ENCODE measurements around the gene USP22.

The USP22 gene

DNA sequence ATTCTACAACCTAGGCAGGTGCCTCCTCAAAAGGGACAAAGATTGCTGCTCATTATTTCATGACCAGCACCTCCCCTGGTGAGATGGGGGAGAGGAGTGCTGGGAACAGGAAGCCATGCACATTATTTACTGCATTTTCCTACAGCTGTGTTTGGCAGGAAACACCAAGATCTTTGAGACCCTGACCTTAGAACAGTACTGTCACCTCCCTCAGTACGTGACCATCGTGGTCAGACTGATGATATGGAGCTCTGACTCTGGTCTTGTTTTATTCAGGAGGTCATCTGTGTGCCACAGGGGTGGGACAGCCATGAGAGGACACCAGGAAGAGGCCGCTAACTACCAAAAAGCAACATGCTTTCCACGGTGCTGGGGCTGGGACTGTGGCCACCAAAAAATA is 37.4 kb downstream of the USP22 start:
- Histone ChIP-seq H3K36me3 (replicated peaks in 1 of 2; ENCODE audit: control insufficient read depth in 2 of 2, insufficient read depth in 2 of 2, low read length in 2 of 2) (peaks cover 72 to 100% of the 10 kb centered on the region in 2 donors), H3K79me1 (ENCODE audit: low read depth, low read length) (peaks cover 8% of the 10 kb centered on the region), H2BK120ac (ENCODE audit: low read depth, low read length) (no peak overlapping the region), H3K9ac (ENCODE audit: low read depth, low read length, poor library complexity) (no peak overlapping the region), H2BK15ac (ENCODE audit: low read length) (no peak overlapping the region), H3K4me1 (ENCODE audit: control insufficient read depth in 2 of 2, insufficient read depth in 1 of 2, low read depth in 1 of 2, low read length in 2 of 2) (no peaks in the 10 kb centered on the region), H3K27ac (replicated peaks; ENCODE audit: low read length) (no peak overlapping the region), H3K27me3 (ENCODE audit: control insufficient read depth in 3 of 3, insufficient read depth in 3 of 3, low read depth in 1 of 3, low read length in 3 of 3) (no peaks in the 10 kb centered on the region), H3K4ac (ENCODE audit: low read length) (no peak overlapping the region), H2AFZ (ENCODE audit: low read length) (no peak overlapping the region), H3K4me3 (ENCODE audit: low read length in 2 of 2) (no peak overlapping the region), H2BK12ac (ENCODE audit: low read length) (no peak overlapping the region), H3K14ac (ENCODE audit: low read length) (no peak overlapping the region), H2AK5ac (ENCODE audit: low read depth, low read length) (no peak overlapping the region), H4K8ac (ENCODE audit: low read depth, low read length) (no peak overlapping the region), H4K91ac (ENCODE audit: low read depth, low read length, poor library complexity) (no peak overlapping the region), H3K4me2 (ENCODE audit: insufficient read depth, low read length, poor library complexity, severe bottlenecking) (no peak overlapping the region), H3K23ac (ENCODE audit: low read depth, low read length, poor library complexity) (no peak overlapping the region), H3K9me3 (replicated peaks in 1 of 2; ENCODE audit: control insufficient read depth in 2 of 2, insufficient read depth in 1 of 2, low read depth in 1 of 2, low read length in 2 of 2) (no peaks in the 10 kb centered on the region), H3K18ac (ENCODE audit: low read length) (no peak overlapping the region), H2BK5ac (ENCODE audit: low read length) (no peak overlapping the region)
- no CpG with 5 or more reads among the region's 4 CpGs for WGBS, 2 donors (ENCODE audit: extremely low coverage in 2 of 2, insufficient read length in 2 of 2, insufficient replicate concordance in 1 of 2)
- DNase-seq (ENCODE audit: low spot score): no peak

DNA sequence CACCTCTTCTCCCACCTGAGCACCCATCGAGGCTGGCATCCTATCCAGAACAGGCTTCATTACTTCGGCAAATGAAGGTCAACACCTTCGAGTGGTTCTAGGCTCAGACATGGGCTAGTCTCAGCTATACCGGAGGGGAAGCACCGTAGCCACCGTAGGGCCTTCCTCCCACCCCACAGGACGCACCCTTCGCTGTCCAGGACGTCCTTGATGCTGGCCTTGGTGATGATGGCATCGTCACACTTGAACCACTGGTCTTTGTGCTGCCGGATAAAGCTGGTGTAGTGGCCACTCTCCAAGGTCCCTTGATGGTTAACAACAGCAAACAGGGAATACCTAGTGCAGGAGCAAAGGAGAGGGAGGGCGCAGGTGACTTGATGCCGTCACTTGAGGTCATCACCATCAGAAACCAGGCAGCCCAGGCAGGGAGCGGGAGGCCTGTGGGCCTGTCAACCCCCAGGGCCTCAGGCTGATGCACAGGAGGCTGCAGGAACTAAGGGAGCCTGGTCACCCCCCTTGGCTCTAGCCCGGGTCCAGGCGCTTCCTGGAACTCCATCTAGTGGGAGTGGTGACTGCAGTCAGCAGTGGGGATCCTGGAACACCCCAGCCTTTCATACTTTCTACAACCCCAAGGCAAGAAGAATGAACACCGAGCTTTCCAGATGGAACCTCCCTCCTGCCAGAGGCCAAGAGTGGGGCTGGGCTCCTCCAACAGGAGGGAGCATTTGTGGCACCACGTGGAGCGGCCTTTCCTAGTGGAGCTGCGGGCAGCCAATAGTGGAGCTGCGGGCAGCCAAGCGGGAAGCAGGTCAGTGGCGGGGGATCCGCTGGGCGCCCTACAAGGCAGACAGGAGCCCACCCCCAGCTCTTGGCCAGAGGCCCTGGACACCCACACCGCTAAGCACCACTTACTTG is 38.5 kb downstream of the USP22 start:
- H2BK15ac ChIP-seq (ENCODE audit: low read length): no peak overlapping the region
- peaks cover 0 to 3% of the 10 kb centered on the region in 2 donors for H3K4me1 ChIP-seq (ENCODE audit: control insufficient read depth in 2 of 2, insufficient read depth in 1 of 2, low read depth in 1 of 2, low read length in 2 of 2)
- H2AK5ac ChIP-seq (ENCODE audit: low read depth, low read length): no peak overlapping the region
- no peaks in the 10 kb centered on the region for H3K9me3 ChIP-seq (replicated peaks in 1 of 2; ENCODE audit: control insufficient read depth in 2 of 2, insufficient read depth in 1 of 2, low read depth in 1 of 2, low read length in 2 of 2)
- H4K8ac ChIP-seq (ENCODE audit: low read depth, low read length): no peak overlapping the region
- WGBS, 2 donors (ENCODE audit: extremely low coverage in 2 of 2, insufficient read length in 2 of 2, insufficient replicate concordance in 1 of 2): no CpG with 5 or more reads among the region's 26 CpGs
- no peak overlapping the region for H3K9ac ChIP-seq (ENCODE audit: low read depth, low read length, poor library complexity)
- no peak overlapping the region for H2BK5ac ChIP-seq (ENCODE audit: low read length)
- no peak for DNase-seq (ENCODE audit: low spot score)
- H3K23ac ChIP-seq (ENCODE audit: low read depth, low read length, poor library complexity): no peak overlapping the region
- H3K4me3 ChIP-seq (ENCODE audit: low read length in 2 of 2): peak overlapping the region in 1 of 2 donors; percentile 22
- no peaks in the 10 kb centered on the region for H3K27me3 ChIP-seq (ENCODE audit: control insufficient read depth in 3 of 3, insufficient read depth in 3 of 3, low read depth in 1 of 3, low read length in 3 of 3)
- H3K4me2 ChIP-seq (ENCODE audit: insufficient read depth, low read length, poor library complexity, severe bottlenecking): no peak overlapping the region
- H3K27ac ChIP-seq (replicated peaks; ENCODE audit: low read length): no peak overlapping the region
- H4K91ac ChIP-seq (ENCODE audit: low read depth, low read length, poor library complexity): no peak overlapping the region
- no peak overlapping the region for H3K4ac ChIP-seq (ENCODE audit: low read length)
- H3K79me1 ChIP-seq (ENCODE audit: low read depth, low read length): peaks cover 8% of the 10 kb centered on the region
- no peak overlapping the region for H3K14ac ChIP-seq (ENCODE audit: low read length)
- H2BK12ac ChIP-seq (ENCODE audit: low read length): no peak overlapping the region
- no peak overlapping the region for H2BK120ac ChIP-seq (ENCODE audit: low read depth, low read length)
- peaks cover 76 to 100% of the 10 kb centered on the region in 2 donors for H3K36me3 ChIP-seq (replicated peaks in 1 of 2; ENCODE audit: control insufficient read depth in 2 of 2, insufficient read depth in 2 of 2, low read length in 2 of 2)
- H3K18ac ChIP-seq (ENCODE audit: low read length): no peak overlapping the region
- no peak overlapping the region for H2AFZ ChIP-seq (ENCODE audit: low read length)

DNA sequence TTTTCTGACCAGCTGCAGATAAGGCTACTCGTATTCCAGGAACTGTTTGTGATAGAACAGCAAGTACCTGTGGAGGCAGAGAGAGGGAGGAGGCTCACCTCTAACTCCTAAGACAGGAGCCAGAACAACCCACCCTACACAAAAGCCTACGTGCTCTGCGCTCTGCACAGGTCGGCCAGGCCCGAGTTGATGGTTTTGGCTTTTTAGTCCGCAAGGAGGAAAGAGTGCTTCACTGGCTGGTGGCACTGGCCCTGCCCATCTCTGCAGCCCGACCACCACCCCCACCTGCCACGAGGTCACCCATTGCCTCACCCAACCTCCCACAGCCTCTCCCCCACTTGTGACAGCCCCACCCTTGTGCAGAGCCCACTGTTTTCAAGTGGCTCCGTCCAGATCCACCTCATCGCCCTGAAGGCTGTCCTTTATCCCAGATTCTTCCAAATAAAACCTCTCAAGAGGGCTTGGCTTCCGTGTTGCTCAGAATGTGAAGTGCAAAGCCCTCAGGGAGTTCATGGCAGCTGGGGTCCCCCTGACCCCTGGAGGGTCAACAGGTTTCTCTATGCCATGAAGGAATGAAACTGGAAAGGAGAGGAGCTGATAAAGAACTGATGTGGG is 39.7 kb downstream of the USP22 start:
- Histone ChIP-seq H2AFZ (ENCODE audit: low read length) (no peak overlapping the region), H3K36me3 (replicated peaks in 1 of 2; ENCODE audit: control insufficient read depth in 2 of 2, insufficient read depth in 2 of 2, low read length in 2 of 2) (peaks cover 71 to 100% of the 10 kb centered on the region in 2 donors)
- WGBS, 2 donors (ENCODE audit: extremely low coverage in 2 of 2, insufficient read length in 2 of 2, insufficient replicate concordance in 1 of 2): no CpG with 5 or more reads among the region's 11 CpGs

DNA sequence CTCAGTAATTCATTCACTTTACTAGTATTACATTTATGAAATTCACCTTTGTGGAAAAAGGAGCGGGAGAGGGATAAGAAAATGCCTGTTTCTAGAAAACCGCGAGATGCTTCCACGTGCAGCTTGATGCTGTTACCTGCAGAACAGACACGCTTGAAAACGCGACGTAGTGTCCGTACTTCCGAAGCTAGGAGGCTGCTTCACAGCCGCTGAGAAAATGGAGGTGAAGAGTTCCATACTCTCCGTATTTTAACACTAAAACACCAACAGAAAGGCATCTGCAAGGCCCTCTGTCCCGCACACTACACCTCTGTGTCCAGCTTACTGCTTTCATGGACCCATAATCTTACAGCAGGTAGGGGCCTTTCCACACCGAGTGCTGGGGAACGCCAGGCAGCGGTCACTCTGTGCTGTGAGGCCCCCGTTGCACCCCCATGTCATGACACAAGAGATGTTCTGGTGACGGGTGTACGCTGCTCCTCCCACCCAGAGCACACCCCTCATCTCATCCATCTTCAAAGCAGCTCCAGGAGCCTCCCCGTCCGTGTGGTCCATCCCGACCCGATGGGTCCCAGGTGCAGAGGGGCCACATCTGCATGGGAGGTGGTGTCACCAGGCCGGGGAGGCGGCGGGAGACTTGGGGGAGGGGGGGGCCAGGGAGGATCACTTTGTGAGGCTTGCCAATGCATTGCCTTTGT is 40.4 kb downstream of the USP22 start:
- no peak overlapping the region for H2BK12ac ChIP-seq (ENCODE audit: low read length)
- H3K79me1 ChIP-seq (ENCODE audit: low read depth, low read length): peaks cover 8% of the 10 kb centered on the region
- H3K14ac ChIP-seq (ENCODE audit: low read length): peak overlapping the region; percentile 31
- no peak overlapping the region for H2AK5ac ChIP-seq (ENCODE audit: low read depth, low read length)
- no peak overlapping the region for H3K9ac ChIP-seq (ENCODE audit: low read depth, low read length, poor library complexity)
- H3K18ac ChIP-seq (ENCODE audit: low read length): no peak overlapping the region
- DNase-seq (ENCODE audit: low spot score): no peak
- no peak overlapping the region for H2BK15ac ChIP-seq (ENCODE audit: low read length)
- H3K9me3 ChIP-seq (replicated peaks in 1 of 2; ENCODE audit: control insufficient read depth in 2 of 2, insufficient read depth in 1 of 2, low read depth in 1 of 2, low read length in 2 of 2): no peaks in the 10 kb centered on the region
- no peak overlapping the region for H2BK120ac ChIP-seq (ENCODE audit: low read depth, low read length)
- peaks cover 66 to 98% of the 10 kb centered on the region in 2 donors for H3K36me3 ChIP-seq (replicated peaks in 1 of 2; ENCODE audit: control insufficient read depth in 2 of 2, insufficient read depth in 2 of 2, low read length in 2 of 2)
- no peak overlapping the region for H3K4me2 ChIP-seq (ENCODE audit: insufficient read depth, low read length, poor library complexity, severe bottlenecking)
- H3K27ac ChIP-seq (replicated peaks; ENCODE audit: low read length): no peak overlapping the region
- no peak overlapping the region for H2BK5ac ChIP-seq (ENCODE audit: low read length)
- no peak overlapping the region for H3K23ac ChIP-seq (ENCODE audit: low read depth, low read length, poor library complexity)
- H3K4me1 ChIP-seq (ENCODE audit: control insufficient read depth in 2 of 2, insufficient read depth in 1 of 2, low read depth in 1 of 2, low read length in 2 of 2): peaks cover 0 to 3% of the 10 kb centered on the region in 2 donors
- H2AFZ ChIP-seq (ENCODE audit: low read length): no peak overlapping the region
- H4K91ac ChIP-seq (ENCODE audit: low read depth, low read length, poor library complexity): no peak overlapping the region
- no peak overlapping the region for H3K4ac ChIP-seq (ENCODE audit: low read length)
- no peak overlapping the region for H4K8ac ChIP-seq (ENCODE audit: low read depth, low read length)
- WGBS, 2 donors (ENCODE audit: extremely low coverage in 2 of 2, insufficient read length in 2 of 2, insufficient replicate concordance in 1 of 2): no CpG with 5 or more reads among the region's 26 CpGs
- H3K4me3 ChIP-seq (ENCODE audit: low read length in 2 of 2): no peak overlapping the region
- no peaks in the 10 kb centered on the region for H3K27me3 ChIP-seq (ENCODE audit: control insufficient read depth in 3 of 3, insufficient read depth in 3 of 3, low read depth in 1 of 3, low read length in 3 of 3)

More for the DNA sequence above, 39.7 kb downstream of the USP22 start:
- H4K91ac ChIP-seq (ENCODE audit: low read depth, low read length, poor library complexity): no peak overlapping the region
- no peak overlapping the region for H3K4me3 ChIP-seq (ENCODE audit: low read length in 2 of 2)
- no peak overlapping the region for H2AK5ac ChIP-seq (ENCODE audit: low read depth, low read length)
- no peak overlapping the region for H3K4me2 ChIP-seq (ENCODE audit: insufficient read depth, low read length, poor library complexity, severe bottlenecking)
- H3K23ac ChIP-seq (ENCODE audit: low read depth, low read length, poor library complexity): no peak overlapping the region
- peaks cover 0 to 3% of the 10 kb centered on the region in 2 donors for H3K4me1 ChIP-seq (ENCODE audit: control insufficient read depth in 2 of 2, insufficient read depth in 1 of 2, low read depth in 1 of 2, low read length in 2 of 2)
- H3K9me3 ChIP-seq (replicated peaks in 1 of 2; ENCODE audit: control insufficient read depth in 2 of 2, insufficient read depth in 1 of 2, low read depth in 1 of 2, low read length in 2 of 2): no peaks in the 10 kb centered on the region
- H4K8ac ChIP-seq (ENCODE audit: low read depth, low read length): no peak overlapping the region
- no peak overlapping the region for H3K14ac ChIP-seq (ENCODE audit: low read length)
- no peak overlapping the region for H3K18ac ChIP-seq (ENCODE audit: low read length)
- H3K9ac ChIP-seq (ENCODE audit: low read depth, low read length, poor library complexity): no peak overlapping the region
- H2BK15ac ChIP-seq (ENCODE audit: low read length): no peak overlapping the region
- no peak overlapping the region for H3K4ac ChIP-seq (ENCODE audit: low read length)
- H3K79me1 ChIP-seq (ENCODE audit: low read depth, low read length): peaks cover 8% of the 10 kb centered on the region
- no peak overlapping the region for H2BK12ac ChIP-seq (ENCODE audit: low read length)
- no peak overlapping the region for H3K27ac ChIP-seq (replicated peaks; ENCODE audit: low read length)
- no peak overlapping the region for H2BK120ac ChIP-seq (ENCODE audit: low read depth, low read length)
- no peak overlapping the region for H2BK5ac ChIP-seq (ENCODE audit: low read length)
- H3K27me3 ChIP-seq (ENCODE audit: control insufficient read depth in 3 of 3, insufficient read depth in 3 of 3, low read depth in 1 of 3, low read length in 3 of 3): no peaks in the 10 kb centered on the region
- no peak for DNase-seq (ENCODE audit: low spot score)

Data from neuronal stem cell (in vitro differentiated cells).